C4-2B (cell line): ENCODE results near the gene MEX3A.

Experiments
- H3K27ac ChIP-seq: fragments of 450-650 bp; 2 replicates; pipeline ENCODE4 v1.5.1; 2017
- ZFX ChIP-seq: fragments of 450-650 bp; IDR thresholded peaks from 2 replicates; pipeline ENCODE4 v1.6.1; 2017
- TF ChIP-seq, protein P1 (sequence below): fragments of 450-650 bp; conservative IDR thresholded peaks from 2 replicates; pipeline ENCODE4 v1.5.1; 2017; ENCODE audit warnings: mild to moderate bottlenecking

The MEX3A gene

GRCh38 chr1:156083800-156084790 lies 1.8 kb upstream of the MEX3A start:
- TF ChIP-seq ZFX: no peak
- TF ChIP-seq, protein P1, sequence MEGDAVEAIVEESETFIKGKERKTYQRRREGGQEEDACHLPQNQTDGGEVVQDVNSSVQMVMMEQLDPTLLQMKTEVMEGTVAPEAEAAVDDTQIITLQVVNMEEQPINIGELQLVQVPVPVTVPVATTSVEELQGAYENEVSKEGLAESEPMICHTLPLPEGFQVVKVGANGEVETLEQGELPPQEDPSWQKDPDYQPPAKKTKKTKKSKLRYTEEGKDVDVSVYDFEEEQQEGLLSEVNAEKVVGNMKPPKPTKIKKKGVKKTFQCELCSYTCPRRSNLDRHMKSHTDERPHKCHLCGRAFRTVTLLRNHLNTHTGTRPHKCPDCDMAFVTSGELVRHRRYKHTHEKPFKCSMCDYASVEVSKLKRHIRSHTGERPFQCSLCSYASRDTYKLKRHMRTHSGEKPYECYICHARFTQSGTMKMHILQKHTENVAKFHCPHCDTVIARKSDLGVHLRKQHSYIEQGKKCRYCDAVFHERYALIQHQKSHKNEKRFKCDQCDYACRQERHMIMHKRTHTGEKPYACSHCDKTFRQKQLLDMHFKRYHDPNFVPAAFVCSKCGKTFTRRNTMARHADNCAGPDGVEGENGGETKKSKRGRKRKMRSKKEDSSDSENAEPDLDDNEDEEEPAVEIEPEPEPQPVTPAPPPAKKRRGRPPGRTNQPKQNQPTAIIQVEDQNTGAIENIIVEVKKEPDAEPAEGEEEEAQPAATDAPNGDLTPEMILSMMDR: no peak

DNA sequence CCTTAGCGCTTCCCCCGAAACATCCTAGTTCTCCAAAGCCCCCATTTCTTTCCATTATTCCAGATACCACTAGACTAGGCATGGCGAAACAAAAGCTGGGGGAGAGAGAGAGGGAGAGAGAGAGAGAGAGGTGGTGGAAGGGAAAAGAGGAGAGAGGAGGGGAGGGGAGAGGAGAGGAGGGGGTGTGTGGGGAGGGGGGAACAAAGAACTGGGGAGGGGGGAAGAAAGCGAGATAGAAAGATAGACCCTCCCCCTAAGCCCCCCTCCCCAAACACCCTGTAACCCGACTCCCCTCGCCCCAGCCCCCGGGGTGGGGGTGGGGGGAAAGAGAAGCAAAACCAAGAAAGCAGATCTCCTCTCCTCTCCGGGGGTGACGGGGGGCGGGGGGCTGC lies 352 bp downstream of the MEX3A start:
- TF ChIP-seq ZFX: no peak
- TF ChIP-seq, protein P1: no peak
- H3K27ac ChIP-seq: peak overlapping the region; percentile 34

More at GRCh38 chr1:156083800-156084790, 1.8 kb upstream of the MEX3A start:
- no peak overlapping the region for H3K27ac ChIP-seq

DNA sequence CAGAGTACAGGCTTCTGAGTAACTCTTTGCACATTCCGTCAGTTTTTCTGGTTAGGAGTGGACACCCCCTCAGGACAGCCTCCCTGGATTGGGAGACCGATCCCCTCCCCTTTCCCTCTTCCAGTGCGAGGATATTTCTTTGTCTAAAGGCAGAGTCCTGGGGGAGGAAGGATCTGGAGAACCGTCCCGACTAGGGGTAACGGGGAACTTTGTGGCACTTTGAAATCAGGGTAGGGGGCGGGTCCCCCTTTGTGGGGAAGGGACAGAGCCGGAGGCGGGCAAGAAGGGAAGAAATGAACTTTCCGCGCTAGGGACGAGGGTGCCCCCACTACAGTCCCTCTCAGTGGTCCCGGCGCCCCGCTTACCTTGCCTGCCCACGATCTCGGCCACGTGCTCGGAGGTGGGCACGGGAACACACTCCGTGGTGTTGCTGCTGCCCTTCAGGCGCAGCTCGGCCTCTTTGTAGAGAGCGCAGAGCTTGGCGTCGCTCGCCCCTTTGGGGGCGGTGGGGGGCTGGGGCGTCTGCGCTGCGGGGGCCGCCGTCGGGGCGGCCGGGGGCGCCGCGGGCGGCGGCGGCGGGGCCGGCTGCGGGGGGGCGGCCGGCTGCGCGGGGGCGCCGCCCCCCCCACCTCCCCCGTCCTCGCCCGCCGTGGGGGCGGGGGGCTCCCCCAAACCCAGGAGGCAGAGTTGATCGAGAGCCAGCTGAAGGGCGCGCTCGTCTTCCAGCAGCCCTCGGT lies 917 bp downstream of the MEX3A start:
- no peak for TF ChIP-seq ZFX
- TF ChIP-seq, protein P1: no peak
- no peak overlapping the region for H3K27ac ChIP-seq

GRCh38 chr1:156080863-156081179 lies 1.4 kb downstream of the MEX3A start:
- TF ChIP-seq ZFX: no peak
- no peak overlapping the region for H3K27ac ChIP-seq

GRCh38 chr1:156080241-156080862 lies 1.9 kb downstream of the MEX3A start:
- TF ChIP-seq, protein P1: no peak
- no peak for TF ChIP-seq ZFX
- H3K27ac ChIP-seq: no peak overlapping the region

- H3K27ac ChIP-seq: no peak overlapping the region
- TF ChIP-seq, protein P1: no peak
- no peak for TF ChIP-seq ZFX
Measured at GRCh38 chr1:156079762-156080161, 2.5 kb downstream of the MEX3A start.

GRCh38 chr1:156078728-156079127 lies 3.5 kb downstream of the MEX3A start:
- no peak for TF ChIP-seq ZFX
- TF ChIP-seq, protein P1: no peak
- no peak overlapping the region for H3K27ac ChIP-seq
